Measurements from ENCODE around the gene GARNL3.
A peak's percentile ranks its signal among the peaks of the same experiment; 100 is the strongest.

DNA sequence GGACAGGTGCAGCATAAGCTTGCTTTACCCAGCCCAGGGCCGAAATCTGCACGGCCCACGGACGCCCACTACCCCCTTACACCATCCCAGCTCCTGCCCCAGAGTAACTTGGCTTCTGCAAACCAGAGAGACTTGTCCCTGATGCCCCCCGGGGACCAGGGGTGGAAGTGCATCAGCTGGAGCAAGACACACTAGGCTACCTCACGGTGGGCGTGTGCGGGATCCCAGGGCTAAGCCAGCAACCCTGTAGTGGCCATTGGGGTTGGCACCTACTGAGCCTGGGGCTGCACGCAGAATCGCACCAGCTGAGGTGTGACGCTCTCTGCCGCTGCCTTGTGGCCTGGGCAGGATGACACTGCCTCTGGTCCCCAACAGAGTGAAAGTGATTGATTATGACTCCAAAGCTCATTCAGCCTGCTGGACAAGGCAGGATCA is 153.5 kb downstream of the GARNL3 start:
- TF ChIP-seq, protein P1, sequence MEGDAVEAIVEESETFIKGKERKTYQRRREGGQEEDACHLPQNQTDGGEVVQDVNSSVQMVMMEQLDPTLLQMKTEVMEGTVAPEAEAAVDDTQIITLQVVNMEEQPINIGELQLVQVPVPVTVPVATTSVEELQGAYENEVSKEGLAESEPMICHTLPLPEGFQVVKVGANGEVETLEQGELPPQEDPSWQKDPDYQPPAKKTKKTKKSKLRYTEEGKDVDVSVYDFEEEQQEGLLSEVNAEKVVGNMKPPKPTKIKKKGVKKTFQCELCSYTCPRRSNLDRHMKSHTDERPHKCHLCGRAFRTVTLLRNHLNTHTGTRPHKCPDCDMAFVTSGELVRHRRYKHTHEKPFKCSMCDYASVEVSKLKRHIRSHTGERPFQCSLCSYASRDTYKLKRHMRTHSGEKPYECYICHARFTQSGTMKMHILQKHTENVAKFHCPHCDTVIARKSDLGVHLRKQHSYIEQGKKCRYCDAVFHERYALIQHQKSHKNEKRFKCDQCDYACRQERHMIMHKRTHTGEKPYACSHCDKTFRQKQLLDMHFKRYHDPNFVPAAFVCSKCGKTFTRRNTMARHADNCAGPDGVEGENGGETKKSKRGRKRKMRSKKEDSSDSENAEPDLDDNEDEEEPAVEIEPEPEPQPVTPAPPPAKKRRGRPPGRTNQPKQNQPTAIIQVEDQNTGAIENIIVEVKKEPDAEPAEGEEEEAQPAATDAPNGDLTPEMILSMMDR (conservative IDR thresholded peaks at IDR 0.05; ENCODE audit: low read depth in 2 of 2), result peak; percentile 51 to 70
- TF ChIP-seq POLR2AphosphoS5 (IDR thresholded peaks at IDR 0.05; ENCODE audit: low read depth) (no peak), REST (IDR thresholded peaks at IDR 0.05; ENCODE audit: unreplicated experiment) (no peak), EZH2 (IDR thresholded peaks at IDR 0.05; ENCODE audit: low read depth, unreplicated experiment) (no peak), EZH2phosphoT487 (IDR thresholded peaks at IDR 0.05; ENCODE audit: unreplicated experiment) (no peak), NANOG (IDR thresholded peaks at IDR 0.05; ENCODE audit: borderline replicate concordance) (no peak), JUNB (IDR thresholded peaks at IDR 0.05; ENCODE audit: unreplicated experiment) (no peak), CREB1 (CRISPR knock-in tag; IDR thresholded peaks at IDR 0.05; ENCODE audit: low read depth) (no peak), STAT1 (IDR thresholded peaks at IDR 0.05; ENCODE audit: unreplicated experiment) (no peak), ZNF114 (CRISPR knock-in tag; IDR thresholded peaks at IDR 0.05) (no peak), ZNF462 (CRISPR knock-in tag; IDR thresholded peaks at IDR 0.05) (no peak), ETS1 (IDR thresholded peaks at IDR 0.05) (no peak), ZNF331 (CRISPR knock-in tag; IDR thresholded peaks at IDR 0.05; ENCODE audit: low read depth) (no peak)
